HepG2 (cell line): ENCODE data around the gene NFKBIZ. TPM values are rescaled to one million over a fixed set of nuclear protein-coding genes. Genes with fewer than 3 reads are reported as not detected.

Source experiments
- CBFB ChIP-seq: sonication (generic); formaldehyde crosslinking; IDR thresholded peaks from 2 replicates; pipeline ENCODE4 v1.4.0; 2020; ENCODE audit warnings: missing genetic modification reagents
- ETS1 ChIP-seq: sonication (generic); formaldehyde crosslinking; IDR thresholded peaks from 2 replicates; pipeline ENCODE4 v1.4.0; 2020; ENCODE audit warnings: missing genetic modification reagents
- GATA4 ChIP-seq: sonication (generic); IDR thresholded peaks from 2 replicates; pipeline ENCODE4 v1.6.1; 2016; ENCODE audit warnings: antibody characterized with exemption, low read depth, borderline replicate concordance
- HDAC2 ChIP-seq: sonication (generic); formaldehyde crosslinking; IDR thresholded peaks from 2 replicates; pipeline ENCODE4 v1.4.0; 2020; ENCODE audit warnings: missing genetic modification reagents
- HOMEZ ChIP-seq: IDR thresholded peaks from 2 replicates; pipeline ENCODE4 v1.6.1; 2016; ENCODE audit warnings: low read depth
- KMT2A ChIP-seq: sonication (generic); formaldehyde crosslinking; IDR thresholded peaks from 2 replicates; pipeline ENCODE4 v1.4.0; 2020; ENCODE audit warnings: missing genetic modification reagents
- MAF1 ChIP-seq: sonication (generic); formaldehyde crosslinking; IDR thresholded peaks from 2 replicates; pipeline ENCODE4 v1.5.0; 2020; ENCODE audit warnings: missing genetic modification reagents, borderline replicate concordance
- MXD4 ChIP-seq: IDR thresholded peaks from 2 replicates; pipeline ENCODE4 v1.6.1; 2016; ENCODE audit warnings: mild to moderate bottlenecking, missing biosample characterization, missing genetic modification reagents
- NR2F6 ChIP-seq, 2 experiments: IDR thresholded peaks; 2 replicates each; pipeline ENCODE4 v1.6.1; 2016; ENCODE audit warnings: antibody characterized with exemption in 1 of 2, mild to moderate bottlenecking in 1 of 2
- SIX4 ChIP-seq: sonication (generic); formaldehyde crosslinking; IDR thresholded peaks from 2 replicates; pipeline ENCODE4 v1.4.0; 2020; ENCODE audit warnings: missing genetic modification reagents
- SNAI1 ChIP-seq: sonication (generic); formaldehyde crosslinking; IDR thresholded peaks from 2 replicates; pipeline ENCODE4 v1.5.0; 2020; ENCODE audit warnings: mild to moderate bottlenecking, missing genetic modification reagents, borderline replicate concordance
- TEF ChIP-seq: sonication (generic); formaldehyde crosslinking; IDR thresholded peaks from 2 replicates; pipeline ENCODE4 v1.5.0; 2020; ENCODE audit warnings: missing genetic modification reagents
- ZBTB42 ChIP-seq: sonication (generic); formaldehyde crosslinking; IDR thresholded peaks from 2 replicates; pipeline ENCODE4 v1.5.0; 2020; ENCODE audit warnings: mild to moderate bottlenecking, missing genetic modification reagents
- ZC3H4 ChIP-seq: sonication (generic); formaldehyde crosslinking; IDR thresholded peaks from 2 replicates; pipeline ENCODE4 v1.4.0; 2020; ENCODE audit warnings: missing genetic modification reagents, borderline replicate concordance
- ZNF235 ChIP-seq: sonication (generic); formaldehyde crosslinking; IDR thresholded peaks from 2 replicates; pipeline ENCODE4 v1.8.1; 2023; ENCODE audit warnings: mild to moderate bottlenecking, missing genetic modification reagents, borderline replicate concordance
- ZNF280B ChIP-seq: sonication (generic); formaldehyde crosslinking; IDR thresholded peaks from 2 replicates; pipeline ENCODE4 v1.5.0; 2020; ENCODE audit warnings: missing genetic modification reagents, mild to moderate bottlenecking, borderline replicate concordance
- ZNF33B ChIP-seq: sonication (generic); formaldehyde crosslinking; IDR thresholded peaks from 2 replicates; pipeline ENCODE4 v1.5.1; 2020; ENCODE audit warnings: mild to moderate bottlenecking, missing genetic modification reagents
- ZNF430 ChIP-seq: sonication (generic); formaldehyde crosslinking; IDR thresholded peaks from 2 replicates; pipeline ENCODE4 v1.9.0; 2021; ENCODE audit warnings: mild to moderate bottlenecking, missing genetic modification reagents
- ZNF451 ChIP-seq: sonication (generic); formaldehyde crosslinking; IDR thresholded peaks from 2 replicates; pipeline ENCODE4 v1.5.0; 2020; ENCODE audit warnings: mild to moderate bottlenecking, missing genetic modification reagents
- ZNF562 ChIP-seq: sonication (generic); formaldehyde crosslinking; IDR thresholded peaks from 2 replicates; pipeline ENCODE4 v1.8.0; 2022; ENCODE audit warnings: missing genetic modification reagents, borderline replicate concordance
- ZNF670 ChIP-seq: sonication (generic); formaldehyde crosslinking; IDR thresholded peaks from 2 replicates; pipeline ENCODE4 v1.8.0; 2022; ENCODE audit warnings: mild to moderate bottlenecking, missing genetic modification reagents, borderline replicate concordance
- ZNF777 ChIP-seq: sonication (generic); formaldehyde crosslinking; IDR thresholded peaks from 2 replicates; pipeline ENCODE4 v1.4.0; 2020; ENCODE audit warnings: missing genetic modification reagents
- ZSCAN22 ChIP-seq: sonication (generic); formaldehyde crosslinking; IDR thresholded peaks from 2 replicates; pipeline ENCODE4 v1.4.0; 2020; ENCODE audit warnings: mild to moderate bottlenecking, missing genetic modification reagents
- polyA plus RNA-seq, 8 experiments: library from polyadenylated mRNA; depleted of rRNA in 3 of 8; stranded (reverse) in 7 of 8; unstranded in 1 of 8; fragments of >200 nt; fragmentation: Illumina TruSeq in 4 of 8; extraction: Trizol in 4 of 8; gene quantifications; 2 replicates each; pipeline versions ENCODE4 v1.2.1 to v1.2.3, GENCODE V29; 2011 to 2016; ENCODE audit warnings: low read depth in 4 of 8, missing spikeins in 1 of 8, mixed read lengths in 1 of 8; ENCODE audit not compliant: insufficient read depth in 1 of 8
- total RNA-seq, 5 experiments: library from RNA; depleted of rRNA; stranded (reverse); fragments of >200 nt; fragmentation: Illumina TruSeq; extraction: Trizol; gene quantifications; 2 replicates each; pipeline ENCODE4 v1.2.3, GENCODE V29; 2016; ENCODE audit warnings: low read depth in 1 of 5

NFKBIZ gene
- total and polyA plus RNA-seq, 2 of the 13 experiments (the other 11 are each of a cell fraction or from before 2014, with no cell fraction given) = 25.9 to 60.6 TPM

GRCh38 chr3:101848754-101849713 is at the start of gene NFKBIZ (continued):
- TF ChIP-seq ZNF451 (CRISPR knock-in tag) (no peak), ETS1 (CRISPR knock-in tag) (no peak), TEF (no peak), GATA4 (peak; percentile 90), ZSCAN22 (CRISPR knock-in tag) (no peak), KMT2A (CRISPR knock-in tag) (peak; percentile 53; the same call in 1 of the 2 replicates), ZBTB42 (CRISPR knock-in tag) (no peak), ZNF562 (CRISPR knock-in tag) (no peak), ZNF280B (no peak), SIX4 (CRISPR knock-in tag) (no peak), ZNF235 (CRISPR knock-in tag) (peak; percentile 83; the same call in 1 of the 2 replicates), ZNF777 (peak; percentile 77; the same call in 1 of the 2 replicates), HOMEZ (peak; percentile 49; the same call in 1 of the 2 replicates), ZNF33B (CRISPR knock-in tag) (no peak), MAF1 (CRISPR knock-in tag) (no peak), NR2F6 (IDR thresholded peaks at IDR 0.05) (no peak), NR2F6 (CRISPR knock-in tag; IDR thresholded peaks at IDR 0.05) (peak; percentile 45; the same call in 1 of the 2 replicates), CBFB (no peak; the same call in 1 of the 2 replicates), ZC3H4 (no peak; the same call in 1 of the 2 replicates), ZNF430 (CRISPR knock-in tag) (0 out of 2 replicates have a peak, but pooled peaks have one; percentile 24), MXD4 (0 out of 2 replicates have a peak, but pooled peaks have one; percentile 42), SNAI1 (no peak), HDAC2 (no peak; the same call in 1 of the 2 replicates), ZNF670 (CRISPR knock-in tag) (0 out of 2 replicates have a peak, but pooled peaks have one; percentile 63)
